Activated CD8-positive, alpha-beta memory T cell treated with anti-CD3 and anti-CD28 coated beads for 48 hours (primary cell): Measurements from ENCODE around the gene VTA1.

Source experiments
- DNase-seq, 3 experiments: peaks; one replicate each; pipeline ENCODE4 v3.0.0-alpha.2; 2020; ENCODE audit warnings: low read depth in 2 of 3, low spot score in 2 of 3

The VTA1 gene

GRCh38 chr6:142262231-142262630 lies 115.2 kb downstream of the VTA1 start:
- no peak for DNase-seq

GRCh38 chr6:142265476-142265875 lies 118.4 kb downstream of the VTA1 start:
- DNase-seq, result no peak

GRCh38 chr6:142266060-142266459 lies 119.0 kb downstream of the VTA1 start:
- no peak for DNase-seq

GRCh38 chr6:142271476-142271875 lies 124.4 kb downstream of the VTA1 start:
- DNase-seq, result no peak
